A673 (cell line): ENCODE results near the gene NUDT4B. TPM values are rescaled to one million over a fixed set of nuclear protein-coding genes. Genes with fewer than 3 reads are reported as not detected.
"Not testable (repeated sequence)": the region's sequence is repeated elsewhere in the genome, so short reads cannot be mapped to it uniquely, and the experiment has no call there.

Source experiments
- Bru-seq: library from RNA; stranded (reverse); fragments of 400-500 nt; gene quantifications from one replicate; lab custom pipeline; 2021; lab: Mats Ljungman, UMichigan
- BruChase-seq, 2 experiments: library from RNA; stranded (reverse); fragments of 400-500 nt; gene quantifications; one replicate each; lab custom pipeline; 2021; lab: Mats Ljungman, UMichigan
- BruUV-seq: library from RNA; stranded (reverse); fragments of 400-500 nt; replicated peaks from 2 replicates; lab custom pipeline; 2021; lab: Mats Ljungman, UMichigan
- CTCF ChIA-PET: fragments of 300-600 bp; sonication (Branson Sonifier 250); formaldehyde crosslinking; loops from one replicate; lab custom pipeline; 2022; ENCODE audit warnings: antibody characterized with exemption; lab: Charles Lee
- POLR2A ChIA-PET: fragments of 300-600 bp; sonication (Branson Sonifier 250); formaldehyde crosslinking; loops from one replicate; lab custom pipeline; 2022; ENCODE audit warnings: antibody characterized with exemption; ENCODE audit not compliant: low non-redundant PET; lab: Charles Lee
- DNase-seq: peaks from one replicate; pipeline ENCODE4 v3.0.0-alpha.2; 2015; ENCODE audit warnings: low spot score
- H3K27ac ChIP-seq: fragments of 200-600 bp; sonication (generic); 2 replicates; pipeline ENCODE4 v1.5.1; 2016; ENCODE audit warnings: mixed run types, low read depth, mild to moderate bottlenecking, mixed read lengths, antibody characterized with exemption, low read length; ENCODE audit not compliant: poor library complexity, severe bottlenecking
- H3K27me3 ChIP-seq: fragments of 200-600 bp; sonication (generic); replicated peaks from 2 replicates; pipeline ENCODE4 v1.6.1; 2017; ENCODE audit warnings: mixed run types, low read depth, mild to moderate bottlenecking, mixed read lengths, antibody characterized with exemption, low read length; ENCODE audit not compliant: insufficient read depth, poor library complexity
- H3K36me3 ChIP-seq: fragments of 200-600 bp; sonication (generic); 2 replicates; pipeline ENCODE4 v1.6.1; 2016; ENCODE audit warnings: mixed run types, mild to moderate bottlenecking, mixed read lengths, antibody characterized with exemption, low read length; ENCODE audit not compliant: insufficient read depth, poor library complexity, severe bottlenecking
- H3K4me1 ChIP-seq: fragments of 200-600 bp; sonication (generic); 2 replicates; pipeline ENCODE4 v1.6.1; 2017; ENCODE audit warnings: mixed run types, mild to moderate bottlenecking, mixed read lengths, antibody characterized with exemption, low read length; ENCODE audit not compliant: insufficient read depth, poor library complexity, severe bottlenecking
- H3K4me3 ChIP-seq: fragments of 200-600 bp; sonication (generic); 2 replicates; pipeline ENCODE4 v1.5.1; 2016; ENCODE audit warnings: low read depth, mixed run types, mild to moderate bottlenecking, mixed read lengths, low read length; ENCODE audit not compliant: poor library complexity, severe bottlenecking
- H3K9me3 ChIP-seq: fragments of 200-600 bp; sonication (generic); 2 replicates; pipeline ENCODE4 v1.6.1; 2016; ENCODE audit warnings: mixed run types, low read depth, mild to moderate bottlenecking, mixed read lengths, antibody characterized with exemption, low read length; ENCODE audit not compliant: poor library complexity, severe bottlenecking
- intact Hi-C: fragments of 100-400 bp; cut with micrococcal nuclease; formaldehyde crosslinking; loops from one replicate; pipeline ENCODE4 v1.10.0; 2022; ENCODE audit not compliant: unreplicated experiment
- long read RNA-seq: library from polyadenylated mRNA; stranded (forward); transcript quantifications from one replicate; pipeline ENCODE4 v2.0.0, GENCODE V29; 2022
- total RNA-seq: library from RNA; stranded (reverse); gene quantifications from 2 replicates; pipeline ENCODE4 v1.2.3, GENCODE V29; 2021

NUDT4B gene
- total RNA-seq: not detected in 2 replicates
- Bru-seq, nascent RNA: not detected
- BruChase-seq, experiment 1, labeled RNA remaining after a 2-hour chase: not detected
- not detected for BruChase-seq, experiment 2, labeled RNA remaining after a 6-hour chase
- long read RNA-seq: 0 reads

GRCh38 chr1:148748563-148749334 is at the start of gene NUDT4B:
NUDT4B (plus strand) TSS chr1:148748774; CDS start chr1:148748953, 179 bp downstream.
- H3K4me3 ChIP-seq, DNase-seq, POLR2A ChIA-PET, H3K9me3 ChIP-seq, H3K27me3 ChIP-seq, H3K36me3 ChIP-seq, BruUV-seq, intact Hi-C loops, CTCF ChIA-PET, H3K4me1 ChIP-seq, H3K27ac ChIP-seq: not testable (repeated sequence)

- POLR2A ChIA-PET, intact Hi-C loops, H3K36me3 ChIP-seq, H3K4me3 ChIP-seq, H3K27me3 ChIP-seq, H3K27ac ChIP-seq, CTCF ChIA-PET, H3K9me3 ChIP-seq, DNase-seq, BruUV-seq, H3K4me1 ChIP-seq: not testable (repeated sequence)
Measured at GRCh38 chr1:148699357-148699756, 49.2 kb upstream of the NUDT4B start.

- intact Hi-C loops, H3K27ac ChIP-seq, POLR2A ChIA-PET, H3K27me3 ChIP-seq, H3K9me3 ChIP-seq, CTCF ChIA-PET, H3K4me3 ChIP-seq, BruUV-seq, DNase-seq, H3K36me3 ChIP-seq, H3K4me1 ChIP-seq: not testable (repeated sequence)
Measured at GRCh38 chr1:148702242-148702641, 46.3 kb upstream of the NUDT4B start.

GRCh38 chr1:148703973-148704591 is 44.5 kb upstream of the NUDT4B start:
- H3K4me1 ChIP-seq, H3K27ac ChIP-seq, H3K36me3 ChIP-seq, CTCF ChIA-PET, BruUV-seq, intact Hi-C loops, H3K27me3 ChIP-seq, H3K4me3 ChIP-seq, DNase-seq, H3K9me3 ChIP-seq, POLR2A ChIA-PET: not testable (repeated sequence)

GRCh38 chr1:148705316-148705948 is 43.1 kb upstream of the NUDT4B start:
- H3K4me1 ChIP-seq, H3K4me3 ChIP-seq, CTCF ChIA-PET, H3K36me3 ChIP-seq, H3K27ac ChIP-seq, DNase-seq, POLR2A ChIA-PET, intact Hi-C loops, BruUV-seq, H3K9me3 ChIP-seq, H3K27me3 ChIP-seq: not testable (repeated sequence)

GRCh38 chr1:148708779-148709333 is 39.7 kb upstream of the NUDT4B start:
- H3K27me3 ChIP-seq, H3K27ac ChIP-seq, DNase-seq, H3K4me3 ChIP-seq, intact Hi-C loops, BruUV-seq, CTCF ChIA-PET, H3K9me3 ChIP-seq, POLR2A ChIA-PET, H3K36me3 ChIP-seq, H3K4me1 ChIP-seq: not testable (repeated sequence)
